ENCODE data around the gene ADSL. TPM values are rescaled to one million over a fixed set of nuclear protein-coding genes. Genes with fewer than 3 reads are reported as not detected.

The ADSL gene
- total RNA-seq, 1 experiment from 2014 or later = 126 TPM

DNA sequence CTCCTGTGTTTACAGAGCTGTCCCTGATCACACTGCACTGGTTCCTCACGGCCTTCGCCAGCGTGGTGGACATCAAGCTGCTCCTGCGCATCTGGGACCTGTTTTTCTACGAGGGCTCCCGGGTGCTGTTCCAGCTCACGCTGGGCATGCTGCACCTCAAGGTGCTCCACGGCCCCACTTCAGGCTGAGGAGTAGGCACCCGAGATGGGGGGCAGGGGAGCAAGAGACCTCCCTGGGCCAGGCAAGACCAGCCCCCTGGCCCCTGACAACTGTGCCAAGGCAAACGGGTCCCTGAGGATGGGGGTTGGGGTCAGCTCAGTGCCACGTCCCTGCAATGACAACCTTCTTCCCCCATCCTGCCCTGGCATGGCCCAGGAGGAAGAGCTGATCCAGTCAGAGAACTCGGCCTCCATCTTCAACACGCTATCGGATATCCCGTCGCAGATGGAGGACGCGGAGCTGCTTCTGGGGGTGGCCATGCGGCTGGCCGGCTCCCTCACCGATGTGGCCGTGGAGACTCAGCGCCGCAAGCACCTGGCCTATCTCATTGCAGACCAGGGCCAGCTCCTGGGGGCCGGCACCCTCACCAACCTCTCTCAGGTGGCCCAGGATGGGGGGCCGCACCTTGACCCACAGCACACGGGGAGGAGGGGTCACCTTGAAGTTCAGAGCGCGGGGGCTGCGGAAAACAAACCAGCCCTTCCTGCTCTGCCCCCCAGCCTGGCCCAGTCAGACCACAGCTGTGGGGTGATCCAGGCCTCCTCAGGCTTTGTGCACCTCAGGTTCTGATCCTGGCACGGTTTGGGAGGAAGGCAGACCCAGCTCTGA lies 60.0 kb downstream of the ADSL start:
- H3K36me3 ChIP-seq (ENCODE audit: control insufficient read depth in 1 of 2, insufficient read depth in 2 of 2, low read length in 2 of 2) = peaks cover 9 to 12% of the 10 kb centered on the region in 2 experiments; a peak in 2 of 4 replicates
- no peaks in the 10 kb centered on the region for H3K9me2 ChIP-seq (ENCODE audit: insufficient read depth)
- no peak overlapping the region for H3K27ac ChIP-seq (ENCODE audit: low read depth, low read length)
- H3K9me3 ChIP-seq (ENCODE audit: control insufficient read depth in 1 of 2, insufficient read depth in 1 of 2, low read depth in 1 of 2, low read length in 2 of 2) = no peaks in the 10 kb centered on the region
- no peak overlapping the region for H3K4me3 ChIP-seq (replicated peaks in 1 of 2; ENCODE audit: low read depth in 1 of 2, low read length in 2 of 2)
- no TSS peak for BruUV-seq (replicated peaks)
- ATAC-seq = no peak
- DNase-seq (ENCODE audit: low read depth, low spot score) = no peak
- no peaks in the 10 kb centered on the region for H4K20me1 ChIP-seq (ENCODE audit: insufficient read depth)
- intact Hi-C loops (cut with micrococcal nuclease) = no loop called here
- peaks cover 4 to 11% of the 10 kb centered on the region in 2 experiments; a peak in 3 of 4 replicates for H3K4me1 ChIP-seq (ENCODE audit: control insufficient read depth in 1 of 2, insufficient read depth in 2 of 2, low read length in 2 of 2)
- POLR2A ChIA-PET = no interaction called here
- CTCF ChIA-PET = no interaction called here
- RAD21 ChIA-PET (ENCODE audit: low non-redundant PET in 1 of 2, low total read pairs in 2 of 2, uncharacterized antibody in 2 of 2, unreplicated experiment in 2 of 2) = no interaction called here
- no peak for TF ChIP-seq EZH2phosphoT487 (IDR thresholded peaks at IDR 0.05; ENCODE audit: borderline replicate concordance)
- H3K27me3 ChIP-seq (ENCODE audit: insufficient read depth, low read length) = no peaks in the 10 kb centered on the region
- H3K4me2 ChIP-seq (ENCODE audit: low read length) = no peak overlapping the region
- no peak overlapping the region for H2AFZ ChIP-seq (ENCODE audit: low read depth, low read length, poor library complexity, severe bottlenecking)
- no peaks in the 10 kb centered on the region for H3K79me2 ChIP-seq (ENCODE audit: insufficient read depth, low read length)
- H3K9ac ChIP-seq (ENCODE audit: low read length) = no peak overlapping the region

DNA sequence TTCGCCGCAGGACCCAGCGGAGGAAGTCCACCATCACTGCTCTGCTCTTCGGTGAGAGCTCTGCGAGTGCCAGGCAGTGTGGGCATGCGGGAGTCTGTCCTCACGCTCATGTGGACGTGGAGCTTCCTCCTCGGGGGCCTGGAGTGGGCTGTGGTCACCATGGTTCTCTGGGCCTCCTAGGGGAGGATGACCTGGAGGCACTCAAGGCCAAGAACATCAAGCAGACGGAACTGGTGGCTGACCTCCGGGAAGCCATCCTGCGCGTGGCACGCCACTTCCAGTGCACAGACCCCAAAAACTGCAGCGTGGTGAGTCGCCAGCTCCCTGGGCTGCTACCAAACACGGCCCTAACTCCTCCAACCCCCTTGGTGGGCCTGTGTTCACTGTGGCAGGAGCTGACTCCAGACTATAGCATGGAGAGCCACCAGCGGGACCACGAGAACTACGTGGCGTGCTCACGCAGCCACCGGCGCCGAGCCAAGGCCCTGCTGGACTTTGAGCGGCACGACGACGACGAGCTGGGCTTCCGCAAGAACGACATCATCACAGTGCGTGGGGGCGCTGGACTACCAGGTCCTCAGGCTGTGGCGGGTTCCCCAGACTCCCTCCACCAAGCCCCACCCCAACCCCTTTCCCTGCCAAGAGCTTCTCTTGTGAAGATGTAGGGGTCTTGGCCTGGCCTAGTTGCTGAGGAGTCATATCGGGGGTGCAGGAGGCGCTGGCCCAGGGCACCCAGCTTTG lies 60.9 kb downstream of the ADSL start:
- H3K9me2 ChIP-seq (ENCODE audit: insufficient read depth) = no peaks in the 10 kb centered on the region
- H3K4me3 ChIP-seq (replicated peaks in 1 of 2; ENCODE audit: low read depth in 1 of 2, low read length in 2 of 2) = no peak overlapping the region
- DNase-seq (ENCODE audit: low read depth, low spot score) (no peak), ATAC-seq (no peak)
- intact Hi-C loops (cut with micrococcal nuclease) = no loop called here
- POLR2A ChIA-PET = no interaction called here
- H3K4me1 ChIP-seq (ENCODE audit: control insufficient read depth in 1 of 2, insufficient read depth in 2 of 2, low read length in 2 of 2) = peaks cover 4 to 11% of the 10 kb centered on the region in 2 experiments; a peak in 3 of 4 replicates
- CTCF ChIA-PET = no interaction called here
- no TSS peak for BruUV-seq (replicated peaks)
- no peaks in the 10 kb centered on the region for H4K20me1 ChIP-seq (ENCODE audit: insufficient read depth)
- no peak overlapping the region for H3K4me2 ChIP-seq (ENCODE audit: low read length)
- no peaks in the 10 kb centered on the region for H3K27me3 ChIP-seq (ENCODE audit: insufficient read depth, low read length)
- no peak overlapping the region for H2AFZ ChIP-seq (ENCODE audit: low read depth, low read length, poor library complexity, severe bottlenecking)
- no peaks in the 10 kb centered on the region for H3K9me3 ChIP-seq (ENCODE audit: control insufficient read depth in 1 of 2, insufficient read depth in 1 of 2, low read depth in 1 of 2, low read length in 2 of 2)
- peaks cover 5 to 11% of the 10 kb centered on the region in 2 experiments; a peak in 2 of 4 replicates for H3K36me3 ChIP-seq (ENCODE audit: control insufficient read depth in 1 of 2, insufficient read depth in 2 of 2, low read length in 2 of 2)
- no peak overlapping the region for H3K9ac ChIP-seq (ENCODE audit: low read length)
- RAD21 ChIA-PET (ENCODE audit: low non-redundant PET in 1 of 2, low total read pairs in 2 of 2, uncharacterized antibody in 2 of 2, unreplicated experiment in 2 of 2) = no interaction called here
- no peaks in the 10 kb centered on the region for H3K79me2 ChIP-seq (ENCODE audit: insufficient read depth, low read length)
- no peak overlapping the region for H3K27ac ChIP-seq (ENCODE audit: low read depth, low read length)
- TF ChIP-seq, protein P1, sequence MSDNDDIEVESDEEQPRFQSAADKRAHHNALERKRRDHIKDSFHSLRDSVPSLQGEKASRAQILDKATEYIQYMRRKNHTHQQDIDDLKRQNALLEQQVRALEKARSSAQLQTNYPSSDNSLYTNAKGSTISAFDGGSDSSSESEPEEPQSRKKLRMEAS (IDR thresholded peaks at IDR 0.05) = no peak
- TF ChIP-seq POLR2AphosphoS5 (IDR thresholded peaks at IDR 0.05; ENCODE audit: low read depth, low read length) (no peak), JUND (IDR thresholded peaks at IDR 0.05) (no peak), EGR1 (IDR thresholded peaks at IDR 0.05; ENCODE audit: low read depth) (no peak), RAD21 (IDR thresholded peaks at IDR 0.05; ENCODE audit: low read depth) (no peak), EZH2 (IDR thresholded peaks at IDR 0.05) (no peak), ELF1 (IDR thresholded peaks at IDR 0.05; ENCODE audit: borderline replicate concordance, low read depth) (no peak), TCF7L2 (IDR thresholded peaks at IDR 0.05; ENCODE audit: borderline replicate concordance, extremely low read depth, insufficient read depth, insufficient read length) (no peak), SRF (IDR thresholded peaks at IDR 0.05; ENCODE audit: low read depth) (no peak), SP1 (IDR thresholded peaks at IDR 0.05; ENCODE audit: low read depth) (no peak), YY1 (IDR thresholded peaks at IDR 0.05; ENCODE audit: extremely low read depth, insufficient replicate concordance, low read depth, low read length) (no peak), CEBPB (IDR thresholded peaks at IDR 0.05; ENCODE audit: low read depth) (no peak), SIN3A (IDR thresholded peaks at IDR 0.05; ENCODE audit: low read depth) (no peak), ZFX (IDR thresholded peaks at IDR 0.05) (no peak)
- TF ChIP-seq, protein P2, sequence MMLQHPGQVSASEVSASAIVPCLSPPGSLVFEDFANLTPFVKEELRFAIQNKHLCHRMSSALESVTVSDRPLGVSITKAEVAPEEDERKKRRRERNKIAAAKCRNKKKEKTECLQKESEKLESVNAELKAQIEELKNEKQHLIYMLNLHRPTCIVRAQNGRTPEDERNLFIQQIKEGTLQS (IDR thresholded peaks at IDR 0.05) = no peak
- TF ChIP-seq, protein P3, sequence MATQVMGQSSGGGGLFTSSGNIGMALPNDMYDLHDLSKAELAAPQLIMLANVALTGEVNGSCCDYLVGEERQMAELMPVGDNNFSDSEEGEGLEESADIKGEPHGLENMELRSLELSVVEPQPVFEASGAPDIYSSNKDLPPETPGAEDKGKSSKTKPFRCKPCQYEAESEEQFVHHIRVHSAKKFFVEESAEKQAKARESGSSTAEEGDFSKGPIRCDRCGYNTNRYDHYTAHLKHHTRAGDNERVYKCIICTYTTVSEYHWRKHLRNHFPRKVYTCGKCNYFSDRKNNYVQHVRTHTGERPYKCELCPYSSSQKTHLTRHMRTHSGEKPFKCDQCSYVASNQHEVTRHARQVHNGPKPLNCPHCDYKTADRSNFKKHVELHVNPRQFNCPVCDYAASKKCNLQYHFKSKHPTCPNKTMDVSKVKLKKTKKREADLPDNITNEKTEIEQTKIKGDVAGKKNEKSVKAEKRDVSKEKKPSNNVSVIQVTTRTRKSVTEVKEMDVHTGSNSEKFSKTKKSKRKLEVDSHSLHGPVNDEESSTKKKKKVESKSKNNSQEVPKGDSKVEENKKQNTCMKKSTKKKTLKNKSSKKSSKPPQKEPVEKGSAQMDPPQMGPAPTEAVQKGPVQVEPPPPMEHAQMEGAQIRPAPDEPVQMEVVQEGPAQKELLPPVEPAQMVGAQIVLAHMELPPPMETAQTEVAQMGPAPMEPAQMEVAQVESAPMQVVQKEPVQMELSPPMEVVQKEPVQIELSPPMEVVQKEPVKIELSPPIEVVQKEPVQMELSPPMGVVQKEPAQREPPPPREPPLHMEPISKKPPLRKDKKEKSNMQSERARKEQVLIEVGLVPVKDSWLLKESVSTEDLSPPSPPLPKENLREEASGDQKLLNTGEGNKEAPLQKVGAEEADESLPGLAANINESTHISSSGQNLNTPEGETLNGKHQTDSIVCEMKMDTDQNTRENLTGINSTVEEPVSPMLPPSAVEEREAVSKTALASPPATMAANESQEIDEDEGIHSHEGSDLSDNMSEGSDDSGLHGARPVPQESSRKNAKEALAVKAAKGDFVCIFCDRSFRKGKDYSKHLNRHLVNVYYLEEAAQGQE (IDR thresholded peaks at IDR 0.05; ENCODE audit: low read depth) = no peak

Measured in HCT116 (cell line).